Measurements from ENCODE around the gene HMCES.
A peak's percentile ranks its signal among the peaks of the same experiment; 100 is the strongest.

The HMCES gene

GRCh38 chr3:129271674-129272073, 7.0 kb upstream of the HMCES start:
- DNase-seq (ENCODE audit: low spot score) = no peak
- no peak for TF ChIP-seq CTCF (IDR thresholded peaks at IDR 0.05; ENCODE audit: extremely low read depth, missing control alignments)

- TF ChIP-seq CTCF (IDR thresholded peaks at IDR 0.05; ENCODE audit: extremely low read depth, missing control alignments) = no peak
- DNase-seq (ENCODE audit: low spot score) = peak; percentile 87
Measured at GRCh38 chr3:129276385-129276784, 2.3 kb upstream of the HMCES start.

- no peak for TF ChIP-seq CTCF (IDR thresholded peaks at IDR 0.05; ENCODE audit: extremely low read depth, missing control alignments)
- peak; percentile 27 for DNase-seq (ENCODE audit: low spot score)
Measured at GRCh38 chr3:129277829-129278271, 820 bp upstream of the HMCES start.

- peak; percentile 56 for DNase-seq (ENCODE audit: low spot score)
- no peak for TF ChIP-seq CTCF (IDR thresholded peaks at IDR 0.05; ENCODE audit: extremely low read depth, missing control alignments)
Measured at GRCh38 chr3:129278966-129279906, 566 bp downstream of the HMCES start.

GRCh38 chr3:129280183-129280582, 1.5 kb downstream of the HMCES start:
- no peak for TF ChIP-seq CTCF (IDR thresholded peaks at IDR 0.05; ENCODE audit: extremely low read depth, missing control alignments)
- no peak for DNase-seq (ENCODE audit: low spot score)

- no peak for DNase-seq (ENCODE audit: low spot score)
- no peak for TF ChIP-seq CTCF (IDR thresholded peaks at IDR 0.05; ENCODE audit: extremely low read depth, missing control alignments)
Measured at GRCh38 chr3:129281726-129282125, 3.1 kb downstream of the HMCES start.

- TF ChIP-seq CTCF (IDR thresholded peaks at IDR 0.05; ENCODE audit: extremely low read depth, missing control alignments) = no peak
- DNase-seq (ENCODE audit: low spot score) = peak; percentile 83
Measured at GRCh38 chr3:129282727-129283327, 4.2 kb downstream of the HMCES start.
